ENCODE results near the gene PTPRN2.

PTPRN2 gene

GRCh38 chr7:158097453-158098124, 490.0 kb downstream of the PTPRN2 start:
- DNase-seq (ENCODE audit: low spot score) = no peak

GRCh38 chr7:158097106-158097452, 490.5 kb downstream of the PTPRN2 start:
- TF ChIP-seq CTCF (IDR thresholded peaks at IDR 0.05; ENCODE audit: borderline replicate concordance, control extremely low read depth, extremely low read depth, insufficient read depth, missing control alignments) = no peak
- no peak for DNase-seq (ENCODE audit: low spot score)
- in situ Hi-C loops (cut with MboI; ENCODE audit: low sequenced_read_pairs, unreplicated experiment) = no loop called here

More at GRCh38 chr7:158097453-158098124, 490.0 kb downstream of the PTPRN2 start:
- no peak for TF ChIP-seq CTCF (IDR thresholded peaks at IDR 0.05; ENCODE audit: borderline replicate concordance, control extremely low read depth, extremely low read depth, insufficient read depth, missing control alignments)
- in situ Hi-C loops (cut with MboI; ENCODE audit: low sequenced_read_pairs, unreplicated experiment) = no loop called here

- in situ Hi-C loops (cut with MboI; ENCODE audit: low sequenced_read_pairs, unreplicated experiment) = no loop called here
- TF ChIP-seq CTCF (IDR thresholded peaks at IDR 0.05; ENCODE audit: borderline replicate concordance, control extremely low read depth, extremely low read depth, insufficient read depth, missing control alignments) = no peak
- DNase-seq (ENCODE audit: low spot score) = no peak
Measured at GRCh38 chr7:158096582-158096981, 491.0 kb downstream of the PTPRN2 start.

- no peak for TF ChIP-seq CTCF (IDR thresholded peaks at IDR 0.05; ENCODE audit: borderline replicate concordance, control extremely low read depth, extremely low read depth, insufficient read depth, missing control alignments)
- no peak for DNase-seq (ENCODE audit: low spot score)
- in situ Hi-C loops (cut with MboI; ENCODE audit: low sequenced_read_pairs, unreplicated experiment) = no loop called here
Measured at GRCh38 chr7:158094671-158095226, 492.9 kb downstream of the PTPRN2 start.

GRCh38 chr7:158094046-158094445, 493.6 kb downstream of the PTPRN2 start:
- DNase-seq (ENCODE audit: low spot score) = no peak
- in situ Hi-C loops (cut with MboI; ENCODE audit: low sequenced_read_pairs, unreplicated experiment) = no loop called here
- TF ChIP-seq CTCF (IDR thresholded peaks at IDR 0.05; ENCODE audit: borderline replicate concordance, control extremely low read depth, extremely low read depth, insufficient read depth, missing control alignments) = no peak

GRCh38 chr7:158093156-158093796, 494.3 kb downstream of the PTPRN2 start:
- no peak for DNase-seq (ENCODE audit: low spot score)
- in situ Hi-C loops (cut with MboI; ENCODE audit: low sequenced_read_pairs, unreplicated experiment) = no loop called here
- TF ChIP-seq CTCF (IDR thresholded peaks at IDR 0.05; ENCODE audit: borderline replicate concordance, control extremely low read depth, extremely low read depth, insufficient read depth, missing control alignments) = no peak
